HUES6 (cell line): Measurements from ENCODE around the gene LIPK.

Experiments
- H3K27ac ChIP-seq: 2 replicates; pipeline ENCODE4 v1.7.0; 2013; ENCODE audit warnings: low read depth, mild to moderate bottlenecking, low read length, inconsistent platforms
- H3K27me3 ChIP-seq: 2 replicates; pipeline ENCODE4 v1.6.1; 2013; ENCODE audit warnings: low read length; ENCODE audit not compliant: control insufficient read depth, insufficient read depth
- H3K36me3 ChIP-seq: 2 replicates; pipeline ENCODE4 v1.6.1; 2013; ENCODE audit warnings: low read length; ENCODE audit not compliant: control insufficient read depth, insufficient read depth
- H3K4me1 ChIP-seq: 2 replicates; pipeline ENCODE4 v1.6.1; 2013; ENCODE audit warnings: low read length; ENCODE audit not compliant: control insufficient read depth, insufficient read depth
- H3K4me3 ChIP-seq: 2 replicates; pipeline ENCODE4 v1.5.1; 2013; ENCODE audit warnings: low read depth, low read length
- H3K9ac ChIP-seq: one replicate; pipeline ENCODE4 v1.6.1; 2013; ENCODE audit warnings: mild to moderate bottlenecking, low read length
- H3K9me3 ChIP-seq: 2 replicates; pipeline ENCODE4 v1.6.1; 2013; ENCODE audit warnings: low read depth, low read length; ENCODE audit not compliant: control insufficient read depth, insufficient read depth

LIPK gene

GRCh38 chr10:88783724-88784123, 77.7 kb downstream of the LIPK start:
- Histone ChIP-seq H3K4me1 (no peaks in the 10 kb centered on the region), H3K9ac (no peak overlapping the region), H3K36me3 (no peaks in the 10 kb centered on the region), H3K27me3 (no peaks in the 10 kb centered on the region), H3K27ac (no peak overlapping the region), H3K9me3 (no peaks in the 10 kb centered on the region), H3K4me3 (no peak overlapping the region)

DNA sequence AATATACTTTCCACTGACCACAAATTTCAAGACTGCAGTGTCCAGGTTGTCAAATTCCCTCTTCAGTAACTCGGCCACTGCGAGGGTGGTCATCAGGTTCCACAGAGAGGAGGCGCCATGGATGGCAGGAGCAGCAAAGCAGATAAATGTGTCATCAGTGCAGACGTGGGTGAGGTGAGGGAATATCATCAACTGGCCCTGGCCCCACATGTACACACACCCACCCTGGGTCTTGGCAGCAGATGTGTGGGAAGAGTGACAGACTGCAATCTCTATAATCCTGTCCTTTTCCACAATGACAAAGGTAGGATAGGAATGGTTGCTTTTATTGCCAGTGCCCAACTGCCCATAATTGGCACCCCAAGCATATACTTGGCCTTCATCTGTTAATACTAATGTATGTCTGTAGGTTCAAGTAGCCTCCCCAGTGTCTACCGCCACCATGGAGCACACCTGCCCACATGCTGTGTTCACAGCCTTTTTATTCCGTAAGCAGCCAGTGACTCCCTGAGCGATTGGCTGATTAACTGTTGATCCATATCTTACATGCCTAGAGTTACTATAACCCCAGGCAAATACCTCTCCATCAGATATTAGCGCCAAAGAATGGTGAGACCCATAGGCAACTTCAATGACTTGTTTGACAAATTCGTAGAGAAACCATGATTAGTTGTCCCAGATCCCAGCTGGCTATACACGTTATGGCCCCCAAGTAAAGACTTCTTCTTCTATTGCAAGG, 80.2 kb downstream of the LIPK start:
- Histone ChIP-seq H3K27ac (no peak overlapping the region), H3K4me1 (no peaks in the 10 kb centered on the region), H3K4me3 (no peak overlapping the region), H3K27me3 (no peaks in the 10 kb centered on the region), H3K9me3 (no peaks in the 10 kb centered on the region), H3K36me3 (no peaks in the 10 kb centered on the region), H3K9ac (no peak overlapping the region)

DNA sequence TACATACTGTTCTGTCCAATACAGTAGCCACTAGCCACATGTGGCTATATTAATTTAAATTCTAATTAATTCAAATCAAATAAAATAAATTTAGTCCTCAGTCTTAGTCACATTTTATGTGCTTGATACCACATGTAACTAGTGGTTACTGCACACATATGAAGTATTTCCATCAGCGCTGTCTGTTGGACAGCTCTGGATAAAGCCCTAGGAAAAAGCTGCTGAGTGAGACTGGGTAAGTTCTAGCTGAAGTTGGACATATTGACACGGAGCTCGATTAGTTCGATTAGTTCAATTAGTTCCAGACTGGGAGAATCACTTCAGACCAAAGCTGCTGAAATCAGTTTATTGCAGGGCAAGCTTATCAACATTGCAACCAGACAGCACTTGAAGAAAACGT, 81.4 kb downstream of the LIPK start:
- no peaks in the 10 kb centered on the region for H3K27me3 ChIP-seq
- no peaks in the 10 kb centered on the region for H3K36me3 ChIP-seq

DNA sequence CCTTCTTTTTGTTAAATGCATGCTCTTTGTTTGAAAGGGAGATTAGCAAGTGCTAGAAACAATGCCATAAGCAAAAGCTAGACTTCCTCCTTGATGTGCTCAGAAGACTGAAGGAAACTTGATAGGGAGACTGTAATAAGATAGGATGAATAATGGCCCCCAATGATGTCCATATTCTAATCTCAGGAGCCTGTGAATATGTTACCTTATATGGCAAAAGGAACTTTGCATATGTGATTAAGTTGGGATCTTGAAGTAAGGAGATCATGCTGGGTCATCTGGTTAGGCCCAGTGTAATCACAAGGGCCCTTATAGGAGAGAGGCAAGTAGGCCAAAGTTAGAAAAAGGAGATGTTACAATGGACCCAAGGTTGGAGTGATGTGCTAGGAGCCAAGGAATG, 82.9 kb downstream of the LIPK start:
- no peaks in the 10 kb centered on the region for H3K9me3 ChIP-seq
- no peaks in the 10 kb centered on the region for H3K27me3 ChIP-seq
- no peak overlapping the region for H3K4me3 ChIP-seq
- no peak overlapping the region for H3K9ac ChIP-seq
- no peak overlapping the region for H3K27ac ChIP-seq
- no peaks in the 10 kb centered on the region for H3K36me3 ChIP-seq
- H3K4me1 ChIP-seq = no peaks in the 10 kb centered on the region

More for the DNA sequence above, 81.4 kb downstream of the LIPK start:
- H3K9me3 ChIP-seq = no peaks in the 10 kb centered on the region
- no peaks in the 10 kb centered on the region for H3K4me1 ChIP-seq
- H3K27ac ChIP-seq = no peak overlapping the region
- no peak overlapping the region for H3K4me3 ChIP-seq
- H3K9ac ChIP-seq = no peak overlapping the region

DNA sequence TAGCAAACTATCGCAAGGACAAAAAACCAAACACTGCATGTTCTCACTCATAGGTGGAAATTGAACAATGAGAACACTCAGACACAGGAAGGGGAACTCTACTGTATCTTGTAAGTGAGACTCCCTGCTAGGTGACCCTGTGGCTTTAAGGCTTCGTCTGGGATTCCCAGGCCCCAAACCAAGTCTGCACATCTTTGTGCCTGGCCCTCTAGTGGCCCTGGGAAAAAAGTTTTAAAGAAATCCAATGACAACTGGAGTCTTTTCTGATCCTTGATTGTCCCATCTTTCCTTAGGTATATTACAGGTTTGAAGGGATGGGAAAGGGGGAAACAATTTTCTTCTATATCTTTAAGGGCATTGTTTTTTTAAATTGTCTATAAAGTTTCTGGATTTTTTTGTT, 85.9 kb downstream of the LIPK start:
- Histone ChIP-seq H3K27ac (no peak overlapping the region), H3K27me3 (no peaks in the 10 kb centered on the region; the same call in 1 of the 2 replicates), H3K9ac (no peak overlapping the region), H3K36me3 (no peaks in the 10 kb centered on the region), H3K4me1 (no peaks in the 10 kb centered on the region), H3K4me3 (no peak overlapping the region), H3K9me3 (no peaks in the 10 kb centered on the region)

- H3K27ac ChIP-seq = no peak overlapping the region
- no peak overlapping the region for H3K9ac ChIP-seq
- no peak overlapping the region for H3K4me3 ChIP-seq
Measured at GRCh38 chr10:88792661-88793060, 86.6 kb downstream of the LIPK start.

GRCh38 chr10:88793712-88794299, 87.8 kb downstream of the LIPK start:
- Histone ChIP-seq H3K36me3 (no peaks in the 10 kb centered on the region), H3K27me3 (no peaks in the 10 kb centered on the region; the same call in 1 of the 2 replicates), H3K27ac (no peak overlapping the region), H3K9me3 (no peaks in the 10 kb centered on the region), H3K4me1 (no peaks in the 10 kb centered on the region), H3K4me3 (no peak overlapping the region), H3K9ac (no peak overlapping the region)

More at GRCh38 chr10:88792661-88793060, 86.6 kb downstream of the LIPK start:
- no peaks in the 10 kb centered on the region for H3K36me3 ChIP-seq
- H3K27me3 ChIP-seq = no peaks in the 10 kb centered on the region; the same call in 1 of the 2 replicates
- H3K9me3 ChIP-seq = no peaks in the 10 kb centered on the region
- no peaks in the 10 kb centered on the region for H3K4me1 ChIP-seq

GRCh38 chr10:88794731-88795130, 88.7 kb downstream of the LIPK start:
- Histone ChIP-seq H3K9me3 (no peaks in the 10 kb centered on the region), H3K4me1 (no peaks in the 10 kb centered on the region), H3K27ac (no peak overlapping the region)

DNA sequence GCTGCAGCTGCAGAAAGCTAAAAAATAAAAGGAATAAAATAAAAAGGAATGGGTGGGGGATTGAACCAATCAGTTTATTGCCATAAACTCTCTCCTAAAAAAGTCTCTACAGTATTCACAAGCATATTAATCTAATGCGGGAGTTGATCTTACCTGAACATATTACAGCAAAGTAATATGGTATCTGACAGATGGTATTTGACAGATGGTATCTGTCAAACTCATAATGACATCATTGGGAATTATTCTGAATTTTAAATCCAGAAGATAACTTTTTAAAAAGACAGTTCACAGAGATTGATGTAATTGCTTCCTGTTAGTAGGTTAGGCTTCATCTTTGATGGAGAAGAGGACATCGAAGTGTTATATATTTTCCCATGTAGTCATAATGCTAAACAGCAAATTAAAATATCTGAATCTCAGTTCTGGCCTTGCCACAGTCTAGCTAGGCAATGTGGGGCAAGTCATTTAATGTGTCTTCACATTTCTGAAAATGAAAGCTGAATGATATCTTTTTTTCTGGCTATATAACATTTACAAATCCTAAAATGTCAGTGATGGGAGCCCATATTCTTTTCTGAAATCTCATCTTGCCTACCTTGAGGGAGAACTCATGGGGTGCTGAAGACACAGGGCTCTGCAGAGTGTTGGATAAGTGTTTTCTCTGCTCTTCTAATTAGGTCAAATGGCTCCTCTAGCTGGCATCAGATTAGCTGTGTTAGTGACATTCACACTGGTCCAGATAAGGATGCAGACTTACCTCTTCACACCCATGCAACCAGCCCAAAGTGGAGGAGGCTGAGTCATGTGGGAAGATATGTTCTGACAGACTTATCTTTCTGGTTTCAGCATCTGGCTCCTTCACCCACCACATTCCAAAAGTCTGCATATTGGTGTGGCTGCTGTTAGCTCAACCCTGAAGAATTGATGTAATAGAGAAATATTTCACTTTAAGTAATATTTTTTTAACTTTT, 94.4 kb downstream of the LIPK start:
- no peaks in the 10 kb centered on the region for H3K36me3 ChIP-seq
- H3K9ac ChIP-seq = no peak overlapping the region
- H3K9me3 ChIP-seq = no peaks in the 10 kb centered on the region
- H3K4me1 ChIP-seq = peaks cover 12% of the 10 kb centered on the region
- no peaks in the 10 kb centered on the region; the same call in 1 of the 2 replicates for H3K27me3 ChIP-seq
- no peak overlapping the region for H3K4me3 ChIP-seq
- no peak overlapping the region for H3K27ac ChIP-seq

More at GRCh38 chr10:88794731-88795130, 88.7 kb downstream of the LIPK start:
- no peak overlapping the region for H3K4me3 ChIP-seq
- H3K36me3 ChIP-seq = no peaks in the 10 kb centered on the region
- no peak overlapping the region for H3K9ac ChIP-seq
- H3K27me3 ChIP-seq = no peaks in the 10 kb centered on the region; the same call in 1 of the 2 replicates
